Left renal pelvis (tissue), 4 donors: ENCODE data around the gene HCFC2. TPM values are rescaled to one million over a fixed set of nuclear protein-coding genes. Genes with fewer than 3 reads are reported as not detected.
A peak's percentile ranks its signal among the peaks of the same experiment; 100 is the strongest.
"Not testable (repeated sequence)": the region's sequence is repeated elsewhere in the genome, so short reads cannot be mapped to it uniquely, and the experiment has no call there.

Experiments used
- DNase-seq, 4 donors: peaks; one replicate each; pipeline ENCODE4 v3.0.0-alpha.2; 2013; ENCODE audit warnings: low read depth in 4 of 4, low spot score in 3 of 4
- polyA plus RNA-seq, 4 donors: library from polyadenylated mRNA; unstranded; fragments of 120-200 nt; gene quantifications; one replicate each; pipeline ENCODE4 v1.2.1, GENCODE V29; 2013; ENCODE audit not compliant: insufficient read length in 4 of 4

Gene HCFC2
- polyA plus RNA-seq, 4 donors: 16.5 to 27.6 (median 20.4) TPM

- DNase-seq: not testable (repeated sequence)
These were observed 50.7 kb downstream of the HCFC2 start for GRCh38 chr12:104114834-104115586.

- no peak for DNase-seq
These were observed 51.2 kb downstream of the HCFC2 start for GRCh38 chr12:104115587-104115975.

GRCh38 chr12:104121001-104121400 lies 56.7 kb downstream of the HCFC2 start:
- no peak for DNase-seq

GRCh38 chr12:104122298-104122697 lies 58.0 kb downstream of the HCFC2 start:
- no peak for DNase-seq

GRCh38 chr12:104126548-104126947 lies 62.2 kb downstream of the HCFC2 start:
- no peak for DNase-seq

- no peak for DNase-seq
These were observed 66.4 kb downstream of the HCFC2 start for GRCh38 chr12:104130760-104131159.

GRCh38 chr12:104131609-104132008 lies 67.3 kb downstream of the HCFC2 start:
- no peak for DNase-seq

GRCh38 chr12:104132351-104132956 lies 68.1 kb downstream of the HCFC2 start:
- DNase-seq: no peak

GRCh38 chr12:104133321-104133720 lies 69.0 kb downstream of the HCFC2 start:
- DNase-seq: no peak

GRCh38 chr12:104133866-104134265 lies 69.5 kb downstream of the HCFC2 start:
- no peak for DNase-seq

GRCh38 chr12:104134882-104135281 lies 70.6 kb downstream of the HCFC2 start:
- no peak for DNase-seq

GRCh38 chr12:104136577-104136976 lies 72.2 kb downstream of the HCFC2 start:
- peak in 1 of 4 donors; percentile 16 for DNase-seq

- peak in 2 of 4 donors; percentile 33 to 35 for DNase-seq
These were observed 72.9 kb downstream of the HCFC2 start for GRCh38 chr12:104137001-104137901.

- DNase-seq: peak; percentile 89 to 93 (median 91)
These were observed 73.8 kb downstream of the HCFC2 start, which contains the start of gene NFYB for GRCh38 chr12:104137902-104138796. NFYB (minus strand) TSS chr12:104138210; CDS start chr12:104135453, 2,757 bp downstream.

- peak in 1 of 4 donors; percentile 19 for DNase-seq
These were observed 74.4 kb downstream of the HCFC2 start for GRCh38 chr12:104138797-104139152.

- DNase-seq: no peak
These were observed 78.2 kb downstream of the HCFC2 start for GRCh38 chr12:104142543-104142942.

- no peak for DNase-seq
These were observed 78.7 kb downstream of the HCFC2 start for GRCh38 chr12:104143002-104143401.

- no peak for DNase-seq
These were observed 79.6 kb downstream of the HCFC2 start for GRCh38 chr12:104143918-104144317.

GRCh38 chr12:104147346-104147745 lies 83.0 kb downstream of the HCFC2 start:
- DNase-seq: no peak

- no peak for DNase-seq
These were observed 86.1 kb downstream of the HCFC2 start for GRCh38 chr12:104150416-104150815.
